K562 (cell line): Measurements from ENCODE around the gene DNAJB4. TPM values are rescaled to one million over a fixed set of nuclear protein-coding genes. Genes with fewer than 3 reads are reported as not detected.

Source experiments
- ZFP1 ChIP-seq: fragments of 450-650 bp; formaldehyde crosslinking; IDR thresholded peaks from 2 replicates; pipeline ENCODE4 v1.4.0; 2020; ENCODE audit warnings: mild to moderate bottlenecking, mixed read lengths
- polyA plus RNA-seq, 8 experiments: library from polyadenylated mRNA; depleted of rRNA in 4 of 8; stranded (reverse) in 5 of 8; unstranded in 3 of 8; fragments of >200 nt; fragmentation: Nextera tagmentation in 2 of 8; fragmentation: Illumina TruSeq in 1 of 8; extraction: Ambion mirVana in 2 of 8; extraction: Trizol in 1 of 8; gene quantifications; 2 replicates each; pipeline versions ENCODE4 v1.2.1 to v1.2.3, GENCODE V29; 2011 to 2014; ENCODE audit warnings: inconsistent platforms in 1 of 8, missing spikeins in 1 of 8
- total RNA-seq, 7 experiments: library from RNA; depleted of rRNA in 6 of 7; stranded (reverse); fragments of >200 nt in 6 of 7; fragmentation: Illumina TruSeq in 2 of 7; extraction: Trizol in 2 of 7; gene quantifications; 2 replicates each; pipeline versions ENCODE4 v1.2.1 to v1.2.3, GENCODE V29; 2011 to 2021; ENCODE audit warnings: low replicate concordance in 1 of 7
- TF ChIP-seq, protein P1 (sequence below): fragments of 450-650 bp; formaldehyde crosslinking; IDR thresholded peaks from 2 replicates; pipeline ENCODE4 v1.4.0; 2020; ENCODE audit warnings: mild to moderate bottlenecking, moderate library complexity
- TF ChIP-seq, protein P2 (sequence below): IDR thresholded peaks from 2 replicates; pipeline ENCODE4 v1.6.1; 2011; ENCODE audit warnings: borderline replicate concordance, low read depth, mild to moderate bottlenecking, moderate library complexity, low read length; ENCODE audit not compliant: insufficient read depth, poor library complexity, severe bottlenecking
- TF ChIP-seq, protein P3 (sequence below): fragments of 450-650 bp; IDR thresholded peaks from 2 replicates; pipeline ENCODE4 v1.6.1; 2016; ENCODE audit warnings: mild to moderate bottlenecking, moderate library complexity

Gene DNAJB4
- total and polyA plus RNA-seq, 9 of the 15 experiments (the other 6 are each of a cell fraction or from before 2014, with no cell fraction given) = 8.5 to 27.7 (median 19.8) TPM

DNA sequence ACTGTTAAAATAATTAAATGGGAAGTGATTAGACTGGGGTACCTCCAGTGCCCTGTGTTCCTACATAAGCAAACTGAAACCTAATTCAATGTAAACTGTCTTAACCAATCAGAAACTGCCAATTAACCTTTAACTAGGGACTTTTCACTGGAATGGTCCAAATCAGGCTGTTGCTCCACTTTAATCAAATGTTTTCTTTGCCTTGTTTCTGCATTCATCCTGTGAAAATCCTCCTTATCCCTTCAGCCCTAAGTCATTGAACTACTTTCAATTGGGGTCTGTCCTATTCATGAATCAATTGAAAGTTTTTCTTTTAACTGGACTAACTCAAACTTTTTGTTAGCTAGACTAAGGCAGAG lies 20.8 kb upstream of the DNAJB4 start (continued):
- TF ChIP-seq, protein P1, sequence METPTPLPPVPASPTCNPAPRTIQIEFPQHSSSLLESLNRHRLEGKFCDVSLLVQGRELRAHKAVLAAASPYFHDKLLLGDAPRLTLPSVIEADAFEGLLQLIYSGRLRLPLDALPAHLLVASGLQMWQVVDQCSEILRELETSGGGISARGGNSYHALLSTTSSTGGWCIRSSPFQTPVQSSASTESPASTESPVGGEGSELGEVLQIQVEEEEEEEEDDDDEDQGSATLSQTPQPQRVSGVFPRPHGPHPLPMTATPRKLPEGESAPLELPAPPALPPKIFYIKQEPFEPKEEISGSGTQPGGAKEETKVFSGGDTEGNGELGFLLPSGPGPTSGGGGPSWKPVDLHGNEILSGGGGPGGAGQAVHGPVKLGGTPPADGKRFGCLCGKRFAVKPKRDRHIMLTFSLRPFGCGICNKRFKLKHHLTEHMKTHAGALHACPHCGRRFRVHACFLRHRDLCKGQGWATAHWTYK = no peak
- TF ChIP-seq, protein P2, sequence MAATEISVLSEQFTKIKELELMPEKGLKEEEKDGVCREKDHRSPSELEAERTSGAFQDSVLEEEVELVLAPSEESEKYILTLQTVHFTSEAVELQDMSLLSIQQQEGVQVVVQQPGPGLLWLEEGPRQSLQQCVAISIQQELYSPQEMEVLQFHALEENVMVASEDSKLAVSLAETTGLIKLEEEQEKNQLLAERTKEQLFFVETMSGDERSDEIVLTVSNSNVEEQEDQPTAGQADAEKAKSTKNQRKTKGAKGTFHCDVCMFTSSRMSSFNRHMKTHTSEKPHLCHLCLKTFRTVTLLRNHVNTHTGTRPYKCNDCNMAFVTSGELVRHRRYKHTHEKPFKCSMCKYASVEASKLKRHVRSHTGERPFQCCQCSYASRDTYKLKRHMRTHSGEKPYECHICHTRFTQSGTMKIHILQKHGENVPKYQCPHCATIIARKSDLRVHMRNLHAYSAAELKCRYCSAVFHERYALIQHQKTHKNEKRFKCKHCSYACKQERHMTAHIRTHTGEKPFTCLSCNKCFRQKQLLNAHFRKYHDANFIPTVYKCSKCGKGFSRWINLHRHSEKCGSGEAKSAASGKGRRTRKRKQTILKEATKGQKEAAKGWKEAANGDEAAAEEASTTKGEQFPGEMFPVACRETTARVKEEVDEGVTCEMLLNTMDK = no peak
- TF ChIP-seq ZFP1 (CRISPR knock-in tag) = no peak
- TF ChIP-seq, protein P3, sequence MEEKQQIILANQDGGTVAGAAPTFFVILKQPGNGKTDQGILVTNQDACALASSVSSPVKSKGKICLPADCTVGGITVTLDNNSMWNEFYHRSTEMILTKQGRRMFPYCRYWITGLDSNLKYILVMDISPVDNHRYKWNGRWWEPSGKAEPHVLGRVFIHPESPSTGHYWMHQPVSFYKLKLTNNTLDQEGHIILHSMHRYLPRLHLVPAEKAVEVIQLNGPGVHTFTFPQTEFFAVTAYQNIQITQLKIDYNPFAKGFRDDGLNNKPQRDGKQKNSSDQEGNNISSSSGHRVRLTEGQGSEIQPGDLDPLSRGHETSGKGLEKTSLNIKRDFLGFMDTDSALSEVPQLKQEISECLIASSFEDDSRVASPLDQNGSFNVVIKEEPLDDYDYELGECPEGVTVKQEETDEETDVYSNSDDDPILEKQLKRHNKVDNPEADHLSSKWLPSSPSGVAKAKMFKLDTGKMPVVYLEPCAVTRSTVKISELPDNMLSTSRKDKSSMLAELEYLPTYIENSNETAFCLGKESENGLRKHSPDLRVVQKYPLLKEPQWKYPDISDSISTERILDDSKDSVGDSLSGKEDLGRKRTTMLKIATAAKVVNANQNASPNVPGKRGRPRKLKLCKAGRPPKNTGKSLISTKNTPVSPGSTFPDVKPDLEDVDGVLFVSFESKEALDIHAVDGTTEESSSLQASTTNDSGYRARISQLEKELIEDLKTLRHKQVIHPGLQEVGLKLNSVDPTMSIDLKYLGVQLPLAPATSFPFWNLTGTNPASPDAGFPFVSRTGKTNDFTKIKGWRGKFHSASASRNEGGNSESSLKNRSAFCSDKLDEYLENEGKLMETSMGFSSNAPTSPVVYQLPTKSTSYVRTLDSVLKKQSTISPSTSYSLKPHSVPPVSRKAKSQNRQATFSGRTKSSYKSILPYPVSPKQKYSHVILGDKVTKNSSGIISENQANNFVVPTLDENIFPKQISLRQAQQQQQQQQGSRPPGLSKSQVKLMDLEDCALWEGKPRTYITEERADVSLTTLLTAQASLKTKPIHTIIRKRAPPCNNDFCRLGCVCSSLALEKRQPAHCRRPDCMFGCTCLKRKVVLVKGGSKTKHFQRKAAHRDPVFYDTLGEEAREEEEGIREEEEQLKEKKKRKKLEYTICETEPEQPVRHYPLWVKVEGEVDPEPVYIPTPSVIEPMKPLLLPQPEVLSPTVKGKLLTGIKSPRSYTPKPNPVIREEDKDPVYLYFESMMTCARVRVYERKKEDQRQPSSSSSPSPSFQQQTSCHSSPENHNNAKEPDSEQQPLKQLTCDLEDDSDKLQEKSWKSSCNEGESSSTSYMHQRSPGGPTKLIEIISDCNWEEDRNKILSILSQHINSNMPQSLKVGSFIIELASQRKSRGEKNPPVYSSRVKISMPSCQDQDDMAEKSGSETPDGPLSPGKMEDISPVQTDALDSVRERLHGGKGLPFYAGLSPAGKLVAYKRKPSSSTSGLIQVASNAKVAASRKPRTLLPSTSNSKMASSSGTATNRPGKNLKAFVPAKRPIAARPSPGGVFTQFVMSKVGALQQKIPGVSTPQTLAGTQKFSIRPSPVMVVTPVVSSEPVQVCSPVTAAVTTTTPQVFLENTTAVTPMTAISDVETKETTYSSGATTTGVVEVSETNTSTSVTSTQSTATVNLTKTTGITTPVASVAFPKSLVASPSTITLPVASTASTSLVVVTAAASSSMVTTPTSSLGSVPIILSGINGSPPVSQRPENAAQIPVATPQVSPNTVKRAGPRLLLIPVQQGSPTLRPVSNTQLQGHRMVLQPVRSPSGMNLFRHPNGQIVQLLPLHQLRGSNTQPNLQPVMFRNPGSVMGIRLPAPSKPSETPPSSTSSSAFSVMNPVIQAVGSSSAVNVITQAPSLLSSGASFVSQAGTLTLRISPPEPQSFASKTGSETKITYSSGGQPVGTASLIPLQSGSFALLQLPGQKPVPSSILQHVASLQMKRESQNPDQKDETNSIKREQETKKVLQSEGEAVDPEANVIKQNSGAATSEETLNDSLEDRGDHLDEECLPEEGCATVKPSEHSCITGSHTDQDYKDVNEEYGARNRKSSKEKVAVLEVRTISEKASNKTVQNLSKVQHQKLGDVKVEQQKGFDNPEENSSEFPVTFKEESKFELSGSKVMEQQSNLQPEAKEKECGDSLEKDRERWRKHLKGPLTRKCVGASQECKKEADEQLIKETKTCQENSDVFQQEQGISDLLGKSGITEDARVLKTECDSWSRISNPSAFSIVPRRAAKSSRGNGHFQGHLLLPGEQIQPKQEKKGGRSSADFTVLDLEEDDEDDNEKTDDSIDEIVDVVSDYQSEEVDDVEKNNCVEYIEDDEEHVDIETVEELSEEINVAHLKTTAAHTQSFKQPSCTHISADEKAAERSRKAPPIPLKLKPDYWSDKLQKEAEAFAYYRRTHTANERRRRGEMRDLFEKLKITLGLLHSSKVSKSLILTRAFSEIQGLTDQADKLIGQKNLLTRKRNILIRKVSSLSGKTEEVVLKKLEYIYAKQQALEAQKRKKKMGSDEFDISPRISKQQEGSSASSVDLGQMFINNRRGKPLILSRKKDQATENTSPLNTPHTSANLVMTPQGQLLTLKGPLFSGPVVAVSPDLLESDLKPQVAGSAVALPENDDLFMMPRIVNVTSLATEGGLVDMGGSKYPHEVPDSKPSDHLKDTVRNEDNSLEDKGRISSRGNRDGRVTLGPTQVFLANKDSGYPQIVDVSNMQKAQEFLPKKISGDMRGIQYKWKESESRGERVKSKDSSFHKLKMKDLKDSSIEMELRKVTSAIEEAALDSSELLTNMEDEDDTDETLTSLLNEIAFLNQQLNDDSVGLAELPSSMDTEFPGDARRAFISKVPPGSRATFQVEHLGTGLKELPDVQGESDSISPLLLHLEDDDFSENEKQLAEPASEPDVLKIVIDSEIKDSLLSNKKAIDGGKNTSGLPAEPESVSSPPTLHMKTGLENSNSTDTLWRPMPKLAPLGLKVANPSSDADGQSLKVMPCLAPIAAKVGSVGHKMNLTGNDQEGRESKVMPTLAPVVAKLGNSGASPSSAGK = no peak
